Activated naive CD4-positive, alpha-beta T cell (primary cell): Measurements from ENCODE around the gene EXOC5.
"Not testable (repeated sequence)": the region's sequence is repeated elsewhere in the genome, so short reads cannot be mapped to it uniquely, and the experiment has no call there.

Experiments
- DNase-seq, 4 experiments: peaks; one replicate each; lab custom pipeline; 2025; lab: John Stamatoyannopoulos, UW

Gene EXOC5

GRCh38 chr14:57259672-57260071, 9.0 kb downstream of the EXOC5 start:
- DNase-seq = no peak

- not testable (repeated sequence) for DNase-seq
Measured at GRCh38 chr14:57258221-57258620, 10.5 kb downstream of the EXOC5 start.

- DNase-seq = no peak
Measured at GRCh38 chr14:57254884-57255283, 13.8 kb downstream of the EXOC5 start.

DNA sequence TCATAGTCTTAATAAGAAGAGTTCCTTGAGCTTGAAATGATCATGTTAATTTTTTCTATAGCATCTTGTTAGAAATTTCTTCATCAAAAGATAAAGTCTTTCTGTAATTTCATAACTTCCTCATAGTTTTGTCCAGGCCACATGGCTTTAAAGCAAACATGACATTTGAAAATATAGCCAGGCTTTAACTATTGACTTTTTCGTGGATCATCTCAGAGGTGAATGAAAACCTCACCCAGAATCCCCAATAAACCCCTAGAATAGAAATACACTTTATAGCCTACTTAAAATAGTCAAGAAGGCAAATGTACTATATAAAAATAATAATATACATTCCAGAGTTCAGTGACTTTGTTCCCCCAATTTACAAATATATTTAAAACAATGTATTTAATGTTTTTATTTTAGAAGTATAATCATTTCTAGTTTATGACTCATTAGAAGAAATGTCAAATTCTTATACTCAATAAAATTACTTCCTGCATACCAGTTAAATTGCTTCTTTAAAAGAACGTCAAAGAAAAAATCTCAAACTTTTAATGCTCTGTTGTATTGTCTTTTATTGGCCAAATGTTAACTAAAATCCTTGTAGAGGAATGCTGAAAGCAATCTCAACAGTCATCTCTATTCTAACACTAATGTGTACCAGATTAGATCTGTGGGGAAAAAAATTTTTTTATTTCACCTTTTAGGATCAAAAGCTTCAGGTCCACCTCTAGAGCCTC, 21.6 kb downstream of the EXOC5 start:
- DNase-seq = no peak

DNA sequence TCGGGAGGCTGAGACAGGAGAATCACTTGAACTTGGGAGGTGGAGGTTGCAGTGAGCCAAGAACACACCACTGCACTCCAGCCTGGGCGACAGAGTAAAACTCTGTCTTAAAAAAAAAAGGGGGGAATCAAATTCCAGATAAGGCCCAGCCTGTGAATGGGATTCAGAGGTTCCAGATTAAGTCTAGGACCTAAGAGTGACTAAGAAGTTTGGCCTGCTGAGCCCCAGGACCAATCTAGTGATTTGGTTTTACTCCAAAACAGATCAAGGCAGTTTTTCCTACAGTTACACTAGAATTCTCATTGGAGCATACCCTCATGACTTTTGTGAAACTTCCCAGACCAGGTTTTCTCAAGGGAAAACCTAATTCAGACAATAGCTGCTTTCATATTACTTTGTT, 22.8 kb downstream of the EXOC5 start:
- DNase-seq = no peak

DNA sequence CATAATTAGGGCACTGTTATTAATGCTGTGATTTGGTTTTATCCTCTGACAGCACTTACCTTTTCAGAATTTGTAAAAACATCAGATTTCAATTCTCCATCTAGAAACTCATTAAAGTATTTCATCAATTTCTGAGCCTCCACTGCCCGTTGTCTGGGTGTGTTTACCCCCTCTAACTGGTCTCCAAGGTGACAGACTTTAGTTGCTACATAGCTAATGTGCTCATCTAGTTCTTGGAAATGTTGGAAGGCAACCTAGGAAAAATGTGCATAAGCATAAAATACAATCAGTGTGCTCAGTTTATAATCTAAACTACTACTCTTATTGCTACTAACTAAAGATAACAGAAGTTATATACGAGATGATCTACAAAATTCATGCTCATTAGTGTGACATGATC, 24.6 kb downstream of the EXOC5 start:
- no peak for DNase-seq

- DNase-seq = no peak
Measured at GRCh38 chr14:57243320-57243719, 25.4 kb downstream of the EXOC5 start.

- DNase-seq = not testable (repeated sequence)
Measured at GRCh38 chr14:57240115-57240514, 28.6 kb downstream of the EXOC5 start.

DNA sequence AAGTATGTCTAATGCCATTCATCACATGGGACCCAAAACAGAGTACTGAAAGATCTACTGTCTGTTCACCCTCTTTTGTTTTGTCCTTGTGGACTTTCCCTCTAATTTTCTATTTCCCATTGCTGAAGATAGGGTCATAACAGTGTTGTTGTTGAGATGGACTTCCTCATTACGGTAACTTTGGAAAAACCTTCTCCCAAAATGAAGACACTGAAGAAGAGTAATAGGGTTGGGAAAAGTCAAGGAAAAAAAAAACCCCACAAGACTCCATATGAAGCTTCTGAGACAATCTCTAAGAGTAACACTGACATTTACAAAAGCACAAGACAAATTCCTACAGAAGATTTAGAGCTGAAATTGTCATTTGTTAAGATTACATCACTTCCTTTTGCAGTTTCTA, 36.7 kb downstream of the EXOC5 start:
- no peak for DNase-seq

GRCh38 chr14:57228320-57228719, 40.4 kb downstream of the EXOC5 start:
- not testable (repeated sequence) for DNase-seq

DNA sequence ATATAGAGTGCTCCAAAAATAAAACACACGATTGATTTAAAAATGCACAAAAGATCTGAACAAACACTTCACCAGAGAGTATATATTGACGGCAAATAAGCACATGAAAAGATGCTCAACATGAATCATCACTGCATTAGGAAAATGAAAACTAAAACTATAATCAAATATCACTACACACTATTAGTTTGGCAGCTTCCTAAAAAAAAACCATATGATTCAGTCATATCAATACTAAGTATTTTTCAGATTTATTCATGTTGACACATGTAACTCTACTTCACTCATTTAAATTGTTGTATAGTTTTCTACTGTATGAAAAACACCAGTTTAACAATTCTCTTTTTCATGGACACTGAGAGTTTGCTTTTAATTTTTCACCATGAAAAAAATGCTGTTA, 41.6 kb downstream of the EXOC5 start:
- no peak for DNase-seq

GRCh38 chr14:57221931-57222330, 46.8 kb downstream of the EXOC5 start:
- DNase-seq = no peak

GRCh38 chr14:57212919-57213318, 55.8 kb downstream of the EXOC5 start:
- DNase-seq = no peak

DNA sequence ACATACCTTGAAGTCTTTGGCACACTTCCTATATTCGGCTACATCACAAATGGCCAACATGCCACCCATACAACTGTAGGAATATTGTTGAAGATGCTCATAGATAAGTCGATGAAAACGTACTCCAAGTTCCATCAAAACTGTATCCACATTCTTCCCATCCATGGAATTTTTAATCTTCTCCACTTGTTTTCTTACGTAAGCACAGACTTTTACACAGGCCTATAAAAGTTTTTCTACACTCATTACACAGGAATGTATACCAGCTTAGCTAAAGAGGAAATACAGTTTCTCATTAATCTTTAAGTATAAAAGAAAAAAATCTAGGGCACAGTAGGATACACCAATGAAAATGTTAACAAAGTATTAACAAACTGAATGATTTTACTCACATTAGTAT, 59.1 kb downstream of the EXOC5 start:
- no peak for DNase-seq

- no peak for DNase-seq
Measured at GRCh38 chr14:57205938-57206337, 62.8 kb downstream of the EXOC5 start.

DNA sequence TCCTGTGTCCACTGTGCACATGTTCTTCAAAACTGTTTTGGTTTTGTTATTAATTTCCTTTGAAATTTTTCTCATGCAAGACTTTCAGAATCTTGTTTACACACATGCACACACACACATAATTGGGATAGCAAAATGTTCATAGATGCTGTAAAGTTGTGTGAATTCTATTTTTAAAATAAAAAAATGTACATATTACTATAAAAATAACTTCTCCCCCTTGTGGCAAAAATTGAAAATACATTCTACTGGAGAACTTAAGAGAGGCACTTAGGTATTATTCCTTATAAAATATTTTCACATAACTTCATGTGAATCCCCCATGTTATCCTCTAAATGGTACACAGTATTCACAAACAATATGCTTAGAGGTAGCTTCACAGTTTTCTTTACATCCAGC, 66.0 kb downstream of the EXOC5 start:
- DNase-seq = not testable (repeated sequence)

DNA sequence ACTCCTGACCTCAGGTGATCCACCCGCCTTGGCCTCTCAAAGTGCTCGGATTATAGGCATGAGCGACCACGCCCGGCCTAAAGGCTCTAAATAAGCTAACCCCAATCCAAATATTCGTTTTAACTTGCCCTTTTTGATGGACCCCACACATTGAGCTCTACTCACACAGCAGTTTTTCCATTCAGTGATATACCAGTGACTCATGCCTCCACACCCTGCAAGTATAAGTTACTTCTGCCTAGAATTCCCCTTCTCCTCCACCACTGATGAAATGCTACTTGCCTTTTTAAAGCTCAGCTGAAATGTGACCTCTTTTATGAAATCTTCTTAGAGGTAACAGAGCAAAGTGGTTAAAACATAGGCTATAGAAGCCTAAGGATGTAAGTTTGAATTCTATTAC, 68.8 kb downstream of the EXOC5 start:
- no peak for DNase-seq

- no peak for DNase-seq
Measured at GRCh38 chr14:57189070-57189469, 79.6 kb downstream of the EXOC5 start.

DNA sequence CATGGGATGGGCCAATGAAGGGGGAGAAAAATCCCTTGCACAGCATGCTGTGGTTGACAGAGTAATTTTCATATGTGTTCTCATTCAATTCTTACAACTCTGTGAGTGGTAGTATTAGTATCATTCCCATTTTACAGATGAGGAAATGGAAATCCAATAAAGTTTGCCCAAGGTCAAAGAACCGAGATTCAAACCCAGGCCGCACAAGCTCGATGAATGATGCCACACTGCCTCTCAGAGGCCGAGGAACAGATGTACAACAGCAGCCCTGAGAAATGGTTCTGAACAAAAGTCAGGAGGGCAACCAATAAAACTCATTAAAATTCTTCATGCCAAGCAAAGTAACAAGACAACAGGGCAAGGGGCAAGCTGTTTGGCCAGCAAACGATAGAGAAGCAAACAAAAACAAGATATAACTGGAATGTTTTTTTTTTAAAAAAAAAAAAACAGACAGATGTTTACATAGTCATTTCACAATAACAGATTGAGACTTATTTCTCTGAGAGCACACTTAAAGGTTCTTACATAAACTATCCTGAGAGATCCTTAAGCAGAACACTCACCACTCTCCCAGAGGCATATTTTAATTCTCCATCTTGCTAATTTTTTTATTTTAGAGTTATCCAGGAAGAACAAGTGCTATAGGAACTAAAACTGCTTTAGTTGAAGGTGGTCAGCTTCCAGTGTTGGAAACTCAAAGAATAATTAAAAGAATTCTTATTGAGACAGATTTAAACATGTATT, 85.8 kb downstream of the EXOC5 start:
- DNase-seq = no peak

- DNase-seq = no peak
Measured at GRCh38 chr14:57179273-57179672, 89.4 kb downstream of the EXOC5 start.

DNA sequence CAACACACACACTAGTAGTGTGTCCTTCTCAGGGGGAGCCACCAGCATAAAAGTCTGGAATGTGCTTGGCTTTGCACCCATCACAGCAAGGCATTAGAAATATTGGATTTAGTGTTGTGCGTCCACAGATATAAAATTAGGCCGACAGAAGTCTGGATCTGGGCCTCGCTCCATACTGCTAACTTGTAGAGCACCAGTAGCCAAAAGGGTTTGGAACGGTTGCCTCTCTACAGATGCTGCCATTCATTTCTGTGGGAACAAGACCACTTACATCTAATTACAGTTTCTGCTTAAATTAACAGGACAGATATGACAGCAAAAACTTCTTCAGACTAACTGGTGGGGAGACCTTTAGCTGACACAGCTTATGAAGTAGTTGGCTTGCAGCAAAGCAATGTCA, 94.2 kb downstream of the EXOC5 start:
- no peak for DNase-seq

- DNase-seq = no peak
Measured at GRCh38 chr14:57171903-57172302, 96.8 kb downstream of the EXOC5 start.

DNA sequence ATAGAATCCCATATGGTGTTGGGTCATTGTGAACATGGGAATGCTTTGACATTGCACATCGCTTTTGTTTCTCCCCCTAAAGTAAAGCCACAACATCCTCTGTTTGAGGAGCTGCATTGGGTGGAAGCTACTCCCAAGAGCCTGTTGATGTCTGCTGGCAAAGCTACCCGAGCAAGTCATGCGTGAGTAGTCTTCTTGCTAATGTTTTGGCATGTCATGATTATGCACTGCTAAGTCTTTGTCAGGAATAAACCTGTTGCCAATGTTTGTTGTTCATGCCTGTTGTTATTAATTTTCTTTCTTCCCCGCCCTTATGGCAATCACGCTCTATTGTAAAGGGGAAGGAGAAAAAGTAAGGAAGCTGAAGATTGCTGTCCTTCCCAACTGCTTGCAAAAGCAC, 97.3 kb downstream of the EXOC5 start:
- DNase-seq = no peak

- no peak for DNase-seq
Measured at GRCh38 chr14:57169901-57170300, 98.8 kb downstream of the EXOC5 start.
